SHP77 (cell line): Measurements from ENCODE around the gene SLC9A1.
"Not testable (repeated sequence)": the region's sequence is repeated elsewhere in the genome, so short reads cannot be mapped to it uniquely, and the experiment has no call there.

ENCODE experiments used
- DNase-seq, 2 experiments: peaks; one replicate each; lab custom pipeline; 2025; lab: John Stamatoyannopoulos, UW

The SLC9A1 gene

GRCh38 chr1:27132624-27133023 is 22.3 kb downstream of the SLC9A1 start:
- DNase-seq = no peak

GRCh38 chr1:27132147-27132546 is 22.8 kb downstream of the SLC9A1 start:
- no peak for DNase-seq

- DNase-seq = no peak
Observed at GRCh38 chr1:27130798-27131197, 24.1 kb downstream of the SLC9A1 start.

- DNase-seq = no peak
Observed at GRCh38 chr1:27129225-27129624, 25.7 kb downstream of the SLC9A1 start.

- DNase-seq = no peak
Observed at GRCh38 chr1:27127419-27127818, 27.5 kb downstream of the SLC9A1 start.

- DNase-seq = no peak
Observed at GRCh38 chr1:27126391-27126790, 28.5 kb downstream of the SLC9A1 start.

GRCh38 chr1:27125125-27125524 is 29.8 kb downstream of the SLC9A1 start:
- not testable (repeated sequence) for DNase-seq

GRCh38 chr1:27124405-27124804 is 30.5 kb downstream of the SLC9A1 start:
- no peak for DNase-seq

GRCh38 chr1:27122652-27123051 is 32.3 kb downstream of the SLC9A1 start:
- peak; percentile 58 to 63 for DNase-seq

GRCh38 chr1:27120854-27121253 is 34.1 kb downstream of the SLC9A1 start:
- DNase-seq = no peak

- no peak for DNase-seq
Observed at GRCh38 chr1:27118440-27118689, 36.6 kb downstream of the SLC9A1 start.

GRCh38 chr1:27117733-27118439 is 37.0 kb downstream of the SLC9A1 start:
- DNase-seq = no peak

- DNase-seq = no peak
Observed at GRCh38 chr1:27116697-27117096, 38.2 kb downstream of the SLC9A1 start.

GRCh38 chr1:27116232-27116631 is 38.7 kb downstream of the SLC9A1 start:
- DNase-seq = no peak

- DNase-seq = no peak
Observed at GRCh38 chr1:27114546-27114945, 40.4 kb downstream of the SLC9A1 start.

- DNase-seq = no peak
Observed at GRCh38 chr1:27113861-27114260, 41.1 kb downstream of the SLC9A1 start.

- peak; percentile 74 to 83 for DNase-seq
Observed at GRCh38 chr1:27111626-27112573, 43.0 kb downstream of the SLC9A1 start.

GRCh38 chr1:27109103-27109822 is 45.7 kb downstream of the SLC9A1 start:
- DNase-seq = no peak

- DNase-seq = no peak
Observed at GRCh38 chr1:27108588-27108987, 46.3 kb downstream of the SLC9A1 start.

- DNase-seq = no peak
Observed at GRCh38 chr1:27106561-27107323, 48.2 kb downstream of the SLC9A1 start.

- no peak for DNase-seq
Observed at GRCh38 chr1:27105018-27105417, 49.9 kb downstream of the SLC9A1 start.

- no peak for DNase-seq
Observed at GRCh38 chr1:27103498-27103897, 51.4 kb downstream of the SLC9A1 start.
